K562 (cell line): ENCODE results near the gene CHD2.

ENCODE experiments used
- E2F5 ChIP-seq: sonication (generic); formaldehyde crosslinking; IDR thresholded peaks from 2 replicates; pipeline ENCODE4 v1.8.0; 2022; ENCODE audit warnings: mild to moderate bottlenecking, missing genetic modification reagents
- FOXK2 ChIP-seq, 2 experiments: fragments of 450-650 bp; IDR thresholded peaks in 1 of 2; conservative IDR thresholded peaks in 1 of 2; 2 replicates each; pipeline ENCODE4 v1.6.1; 2016; ENCODE audit warnings: low read depth in 2 of 2, mild to moderate bottlenecking in 1 of 2
- MEIS2 ChIP-seq: fragments of 450-650 bp; IDR thresholded peaks from 2 replicates; pipeline ENCODE4 v1.6.1; 2014; ENCODE audit warnings: mild to moderate bottlenecking; ENCODE audit not compliant: partially characterized antibody
- NFYB ChIP-seq: IDR thresholded peaks from 2 replicates; pipeline ENCODE4 v1.6.1; 2011; ENCODE audit warnings: mild to moderate bottlenecking, moderate library complexity; ENCODE audit not compliant: insufficient read length; ENCODE audit errors: extremely low read depth
- POLR2A ChIP-seq: fragments of 450-650 bp; conservative IDR thresholded peaks from 2 replicates; pipeline ENCODE4 v1.6.1; 2016
- RAD21 ChIP-seq, 2 experiments: fragments of 250-450 bp in 1 of 2; fragments of 450-650 bp in 1 of 2; sonication (Bioruptor Pico) in 1 of 2; formaldehyde crosslinking in 1 of 2; IDR thresholded peaks in 1 of 2; conservative IDR thresholded peaks in 1 of 2; 2 replicates each; pipeline versions ENCODE4 v1.4.0 to v1.8.0; 2020 to 2022; ENCODE audit warnings: mild to moderate bottlenecking in 2 of 2, moderate library complexity in 1 of 2
- SRSF1 ChIP-seq: fragments of 200-400 bp; formaldehyde crosslinking; IDR thresholded peaks from 2 replicates; pipeline ENCODE4 v1.6.1; 2017; ENCODE audit warnings: mild to moderate bottlenecking, low read depth, low read length, moderate library complexity
- TAF1 ChIP-seq: IDR thresholded peaks from 2 replicates; pipeline ENCODE4 v1.6.1; 2011; ENCODE audit warnings: mild to moderate bottlenecking, low read length, moderate library complexity; ENCODE audit not compliant: insufficient read depth, control insufficient read depth, severe bottlenecking; ENCODE audit errors: extremely low read depth
- TEAD2 ChIP-seq: fragments of 450-650 bp; IDR thresholded peaks from 2 replicates; pipeline ENCODE4 v1.6.1; 2016; ENCODE audit warnings: missing genetic modification characterization, control low read depth, missing compliant biosample characterization
- ZFX ChIP-seq: sonication (generic); formaldehyde crosslinking; IDR thresholded peaks from 2 replicates; pipeline ENCODE4 v1.8.0; 2022; ENCODE audit warnings: mild to moderate bottlenecking, missing genetic modification reagents, moderate library complexity
- ZHX1 ChIP-seq: fragments of 150-350 bp; conservative IDR thresholded peaks from 2 replicates; pipeline ENCODE4 v1.6.1; 2014; ENCODE audit warnings: low read length
- ZNF134 ChIP-seq: fragments of 250-450 bp; sonication (Bioruptor Pico); conservative IDR thresholded peaks from 2 replicates; pipeline ENCODE4 v1.4.0; 2020
- TF ChIP-seq, protein P1 (sequence below): fragments of 250-450 bp; sonication (Bioruptor Pico); IDR thresholded peaks from 2 replicates; pipeline ENCODE4 v1.5.0; 2021
- TF ChIP-seq, protein P2 (sequence below): sonication (generic); formaldehyde crosslinking; IDR thresholded peaks from 2 replicates; pipeline ENCODE4 v1.9.0; 2022; ENCODE audit warnings: mild to moderate bottlenecking, missing genetic modification reagents

GRCh38 chr15:93050648-93051047, 150.5 kb downstream of the CHD2 start:
- no peak for TF ChIP-seq NFYB
- TF ChIP-seq, protein P1, sequence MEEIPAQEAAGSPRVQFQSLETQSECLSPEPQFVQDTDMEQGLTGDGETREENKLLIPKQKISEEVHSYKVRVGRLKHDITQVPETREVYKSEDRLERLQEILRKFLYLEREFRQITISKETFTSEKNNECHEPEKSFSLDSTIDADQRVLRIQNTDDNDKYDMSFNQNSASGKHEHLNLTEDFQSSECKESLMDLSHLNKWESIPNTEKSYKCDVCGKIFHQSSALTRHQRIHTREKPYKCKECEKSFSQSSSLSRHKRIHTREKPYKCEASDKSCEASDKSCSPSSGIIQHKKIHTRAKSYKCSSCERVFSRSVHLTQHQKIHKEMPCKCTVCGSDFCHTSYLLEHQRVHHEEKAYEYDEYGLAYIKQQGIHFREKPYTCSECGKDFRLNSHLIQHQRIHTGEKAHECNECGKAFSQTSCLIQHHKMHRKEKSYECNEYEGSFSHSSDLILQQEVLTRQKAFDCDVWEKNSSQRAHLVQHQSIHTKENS = no peak
- no peak for TF ChIP-seq SRSF1
- TF ChIP-seq ZNF134 (CRISPR knock-in tag) = no peak
- no peak for TF ChIP-seq POLR2A
- no peak for TF ChIP-seq TAF1
- TF ChIP-seq ZHX1 = no peak
- TF ChIP-seq RAD21 (CRISPR knock-in tag; conservative IDR thresholded peaks at IDR 0.05 in 1 of 2, IDR thresholded peaks at IDR 0.05 in 1 of 2) = no peak
- TF ChIP-seq MEIS2 = no peak
- no peak for TF ChIP-seq TEAD2 (tag)
- no peak for TF ChIP-seq FOXK2 (conservative IDR thresholded peaks at IDR 0.05 in 1 of 2, IDR thresholded peaks at IDR 0.05 in 1 of 2; ENCODE audit: low read depth in 2 of 2)
- TF ChIP-seq ZFX (CRISPR knock-in tag) = no peak
- TF ChIP-seq, protein P2, sequence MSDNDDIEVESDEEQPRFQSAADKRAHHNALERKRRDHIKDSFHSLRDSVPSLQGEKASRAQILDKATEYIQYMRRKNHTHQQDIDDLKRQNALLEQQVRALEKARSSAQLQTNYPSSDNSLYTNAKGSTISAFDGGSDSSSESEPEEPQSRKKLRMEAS (CRISPR knock-in tag) = no peak
- no peak for TF ChIP-seq E2F5 (CRISPR knock-in tag)
